Measurements from ENCODE around the gene SH3BP2.

GRCh38 chr4:2791518-2792395 lies 1.1 kb upstream of the SH3BP2 start:
- TF ChIP-seq CTCF (IDR thresholded peaks at IDR 0.05) (no peak), SMC3 (IDR thresholded peaks at IDR 0.05; ENCODE audit: low read depth, low read length) (no peak), EP300 (IDR thresholded peaks at IDR 0.05; ENCODE audit: borderline replicate concordance in 1 of 2, low read depth in 1 of 2, low read length in 1 of 2) (no peak), YY1 (IDR thresholded peaks at IDR 0.05; ENCODE audit: low read depth) (no peak), NFIC (IDR thresholded peaks at IDR 0.05; ENCODE audit: borderline replicate concordance) (no peak), USF2 (IDR thresholded peaks at IDR 0.05; ENCODE audit: borderline replicate concordance, low read depth, low read length) (no peak), TEAD4 (IDR thresholded peaks at IDR 0.05; ENCODE audit: borderline replicate concordance, insufficient read depth) (no peak), FOXJ3 (CRISPR knock-in tag; IDR thresholded peaks at IDR 0.05) (no peak), RAD21 (IDR thresholded peaks at IDR 0.05; ENCODE audit: low read length) (no peak), EZH2phosphoT487 (IDR thresholded peaks at IDR 0.05; ENCODE audit: borderline replicate concordance, low read depth) (no peak), REST (IDR thresholded peaks at IDR 0.05; ENCODE audit: low read depth, low read length) (no peak), POLR2AphosphoS5 (IDR thresholded peaks at IDR 0.05; ENCODE audit: low read depth, low read length) (no peak), JUND (IDR thresholded peaks at IDR 0.05) (no peak)

Data from SK-N-SH (cell line).